Esophagus squamous epithelium (tissue), 5 donors: Measurements from ENCODE around the gene RAB40C. TPM values are rescaled to one million over a fixed set of nuclear protein-coding genes. Genes with fewer than 3 reads are reported as not detected.

Experiments
- DNase-seq: peaks from one replicate; lab custom pipeline; 2025; lab: John Stamatoyannopoulos, UW
- H3K27ac ChIP-seq, 4 donors: fragments of 200-600 bp; sonication (generic); one replicate each; pipeline ENCODE4 v1.5.1; 2016 to 2019; ENCODE audit warnings: mild to moderate bottlenecking in 1 of 4
- H3K27me3 ChIP-seq, 4 donors: fragments of 200-600 bp; sonication (generic); 1 replicate in 3 of 4; 2 replicates in 1 of 4; pipeline versions ENCODE4 v1.5.1 to v1.6.0; 2017 to 2021; ENCODE audit warnings: antibody characterized with exemption in 1 of 4
- H3K36me3 ChIP-seq, 3 donors: fragments of 200-600 bp; sonication (generic); one replicate each; pipeline ENCODE4 v1.5.1; 2016 to 2019
- H3K4me1 ChIP-seq, 3 donors: fragments of 200-600 bp; sonication (generic); one replicate each; pipeline ENCODE4 v1.5.1; 2017 to 2019
- H3K4me3 ChIP-seq, 4 donors: fragments of 200-600 bp; sonication (generic); 1 replicate in 3 of 4; 2 replicates in 1 of 4; pipeline ENCODE4 v1.5.1; 2016 to 2019; ENCODE audit warnings: mild to moderate bottlenecking in 2 of 4, moderate library complexity in 1 of 4
- H3K9me3 ChIP-seq, 3 donors: fragments of 200-600 bp; sonication (generic); one replicate each; pipeline ENCODE4 v1.5.1; 2016 to 2019
- CTCF ChIP-seq, 6 experiments: fragments of 450-650 bp in 4 of 6; fragments of 200-600 bp in 2 of 6; sonication (generic) in 2 of 6; IDR thresholded peaks; one replicate each; pipeline ENCODE4 v1.5.1; 2016 to 2019; ENCODE audit warnings: antibody characterized with exemption in 6 of 6, mild to moderate bottlenecking in 4 of 6, moderate library complexity in 4 of 6
- POLR2A ChIP-seq, 4 donors: fragments of 450-650 bp; IDR thresholded peaks; one replicate each; pipeline ENCODE4 v1.6.1; 2017; ENCODE audit warnings: antibody characterized with exemption in 4 of 4, mild to moderate bottlenecking in 4 of 4, moderate library complexity in 3 of 4
- WGBS, 2 donors: methylation state at CpG; one replicate each; pipeline ENCODE4 v1.1.5; 2018; 5-methylcytosine and 5-hydroxymethylcytosine counted together
- intact Hi-C: fragments of 100-400 bp; cut with DNase I; formaldehyde crosslinking; loops from one replicate; pipeline ENCODE4 v1.15.0; 2022
- total RNA-seq, 4 donors: library from RNA; depleted of rRNA; stranded (reverse); fragments of >200 nt; gene quantifications; one replicate each; pipeline ENCODE4 v1.1.0, GENCODE V29; 2016
- donor health status: DM: yes; HTN: yes; CAD: no.

Gene RAB40C
- total RNA-seq, 4 donors from 2014 or later: 14.2 to 31.4 (median 20.3) TPM

GRCh38 chr16:622920-623280, 33.0 kb downstream of the RAB40C start:
- peak overlapping the region in 2 of 4 donors; percentile 45 to 73 for H3K27ac ChIP-seq
- no peak for DNase-seq
- peaks cover 15 to 58% (median 18%) of the 10 kb centered on the region in 3 donors for H3K4me1 ChIP-seq
- TF ChIP-seq CTCF (IDR thresholded peaks at IDR 0.05): no peak
- TF ChIP-seq POLR2A (IDR thresholded peaks at IDR 0.05): no peak
- H3K4me3 ChIP-seq: no peak overlapping the region
- peaks cover under 1 to 41% (median 6%) of the 10 kb centered on the region in 3 donors for H3K36me3 ChIP-seq
- H3K9me3 ChIP-seq: no peaks in the 10 kb centered on the region
- H3K27me3 ChIP-seq: no peaks in the 10 kb centered on the region
- 75 to 90% methylated on average over 8 to 10 of the region's 17 CpGs for WGBS, 2 donors
- intact Hi-C loops: no loop called here

GRCh38 chr16:624526-625070, 34.7 kb downstream of the RAB40C start:
- Histone ChIP-seq H3K4me3 (no peak overlapping the region), H3K9me3 (no peaks in the 10 kb centered on the region), H3K27ac (no peak overlapping the region), H3K4me1 (peaks cover 15 to 58% (median 21%) of the 10 kb centered on the region in 3 donors), H3K27me3 (no peaks in the 10 kb centered on the region), H3K36me3 (peaks cover 6 to 50% (median 9%) of the 10 kb centered on the region in 3 donors)
- DNase-seq: no peak
- 79 to 85% methylated on average over 6 to 7 of the region's 10 CpGs for WGBS, 2 donors
- TF ChIP-seq POLR2A (IDR thresholded peaks at IDR 0.05) (no peak), CTCF (IDR thresholded peaks at IDR 0.05) (no peak)
- intact Hi-C loops: no loop called here

GRCh38 chr16:625117-625976, 35.5 kb downstream of the RAB40C start:
- H3K36me3 ChIP-seq: peaks cover 6 to 50% (median 9%) of the 10 kb centered on the region in 3 donors
- intact Hi-C loops: no loop called here
- DNase-seq: no peak

GRCh38 chr16:625977-626765, 36.3 kb downstream of the RAB40C start:
- no peak overlapping the region for H3K4me3 ChIP-seq
- WGBS, 2 donors: 78 to 94% methylated on average over 3 to 20 of the region's 35 CpGs
- no peak for DNase-seq
- H3K27ac ChIP-seq: peak overlapping the region in 2 of 4 donors; percentile 28 to 44
- intact Hi-C loops: no loop called here
- H3K4me1 ChIP-seq: peaks cover 26 to 58% (median 26%) of the 10 kb centered on the region in 3 donors
- H3K27me3 ChIP-seq: no peaks in the 10 kb centered on the region
- no peak for TF ChIP-seq POLR2A (IDR thresholded peaks at IDR 0.05)
- TF ChIP-seq CTCF (IDR thresholded peaks at IDR 0.05): no peak
- H3K36me3 ChIP-seq: peaks cover 6 to 47% (median 9%) of the 10 kb centered on the region in 3 donors
- no peaks in the 10 kb centered on the region for H3K9me3 ChIP-seq

More at GRCh38 chr16:625117-625976, 35.5 kb downstream of the RAB40C start:
- peaks cover 19 to 58% (median 26%) of the 10 kb centered on the region in 3 donors for H3K4me1 ChIP-seq
- WGBS, 2 donors: 96% methylated on average over 5 of the region's 37 CpGs; no CpG with 5 or more reads in 1 of the 2 donors
- no peak for TF ChIP-seq POLR2A (IDR thresholded peaks at IDR 0.05)
- no peak for TF ChIP-seq CTCF (IDR thresholded peaks at IDR 0.05)
- no peaks in the 10 kb centered on the region for H3K27me3 ChIP-seq
- no peaks in the 10 kb centered on the region for H3K9me3 ChIP-seq
- no peak overlapping the region for H3K27ac ChIP-seq
- H3K4me3 ChIP-seq: no peak overlapping the region
